Thyroid gland (tissue), 4 donors: ENCODE data around the gene SYT1.

Source experiments
- CTCF ChIP-seq, 6 experiments: fragments of 200-600 bp in 3 of 6; fragments of 450-650 bp in 3 of 6; sonication (generic) in 3 of 6; IDR thresholded peaks; one replicate each; pipeline ENCODE4 v1.5.1; 2016 to 2019; ENCODE audit warnings: antibody characterized with exemption in 6 of 6, mild to moderate bottlenecking in 2 of 6, inconsistent platforms in 1 of 6, moderate library complexity in 1 of 6
- POLR2A ChIP-seq, 2 donors: fragments of 450-650 bp; IDR thresholded peaks; one replicate each; pipeline ENCODE4 v1.6.1; 2017; ENCODE audit warnings: antibody characterized with exemption in 2 of 2, mild to moderate bottlenecking in 2 of 2, moderate library complexity in 1 of 2

DNA sequence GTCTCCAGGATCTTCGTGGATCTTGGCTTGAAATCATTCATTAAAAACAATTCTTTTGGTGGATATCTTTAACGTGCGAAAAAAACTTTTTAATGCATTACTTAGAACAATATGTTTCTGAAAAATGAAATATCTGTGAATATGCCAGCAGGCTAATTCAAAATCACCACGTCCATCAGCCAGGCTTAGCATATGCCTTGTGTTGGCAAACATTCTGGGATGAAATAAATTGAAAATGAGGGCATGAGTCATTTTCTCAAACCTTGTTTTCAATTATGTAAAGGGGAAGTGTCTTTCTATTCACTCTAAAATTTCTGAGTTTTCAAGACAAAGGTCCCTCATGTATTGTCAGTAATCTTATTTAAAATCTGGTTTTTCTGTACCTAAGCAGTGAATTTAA lies 432.3 kb downstream of the SYT1 start:
- TF ChIP-seq CTCF (IDR thresholded peaks at IDR 0.05) (no peak), POLR2A (IDR thresholded peaks at IDR 0.05) (no peak)
